AG20443 (cell line): ENCODE measurements around the gene PCK1.
"Not testable (repeated sequence)": the region's sequence is repeated elsewhere in the genome, so short reads cannot be mapped to it uniquely, and the experiment has no call there.

ENCODE experiments used
- DNase-seq: peaks from one replicate; pipeline ENCODE4 v3.0.0; 2012; ENCODE audit warnings: low spot score, mixed read lengths

Gene PCK1

DNA sequence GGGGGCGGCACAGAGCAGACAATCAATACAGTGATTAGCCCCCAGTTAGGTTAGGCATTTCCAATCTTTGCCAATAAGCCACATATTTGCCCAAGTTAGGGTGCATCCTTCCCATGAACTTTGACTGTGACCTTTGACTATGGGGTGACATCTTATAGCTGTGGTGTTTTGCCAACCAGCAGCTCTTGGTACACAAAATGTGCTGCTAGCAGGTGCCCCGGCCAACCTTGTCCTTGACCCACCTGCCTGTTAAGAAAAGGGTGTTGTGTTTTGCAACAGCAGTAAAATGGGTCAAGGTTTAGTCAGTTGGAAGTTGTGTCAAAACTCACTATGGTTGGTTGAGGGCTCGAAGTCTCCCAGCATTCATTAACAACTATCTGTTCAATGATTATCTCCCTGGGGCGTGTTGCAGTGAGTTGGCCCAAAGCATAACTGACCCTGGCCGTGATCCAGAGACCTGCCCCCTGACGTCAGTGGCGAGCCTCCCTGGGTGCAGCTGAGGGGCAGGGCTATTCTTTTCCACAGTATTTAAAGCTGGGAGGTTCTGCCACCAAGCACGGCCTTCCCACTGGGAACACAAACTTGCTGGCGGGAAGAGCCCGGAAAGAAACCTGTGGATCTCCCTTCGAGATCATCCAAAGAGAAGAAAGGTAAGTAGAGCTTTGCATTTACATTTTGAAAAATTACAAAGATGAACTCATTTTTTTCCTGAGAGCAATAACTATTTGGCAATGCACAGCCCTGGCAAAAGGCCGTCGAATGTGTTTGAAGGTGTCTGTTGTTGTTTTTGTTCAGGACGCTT lies at the start of gene PCK1:
Gene PCK1 (plus strand): TSS at position 557 of the 802 bp plus-strand sequence. CDS start 302 bp downstream, outside the sequence.
- peak; percentile 43 for DNase-seq

DNA sequence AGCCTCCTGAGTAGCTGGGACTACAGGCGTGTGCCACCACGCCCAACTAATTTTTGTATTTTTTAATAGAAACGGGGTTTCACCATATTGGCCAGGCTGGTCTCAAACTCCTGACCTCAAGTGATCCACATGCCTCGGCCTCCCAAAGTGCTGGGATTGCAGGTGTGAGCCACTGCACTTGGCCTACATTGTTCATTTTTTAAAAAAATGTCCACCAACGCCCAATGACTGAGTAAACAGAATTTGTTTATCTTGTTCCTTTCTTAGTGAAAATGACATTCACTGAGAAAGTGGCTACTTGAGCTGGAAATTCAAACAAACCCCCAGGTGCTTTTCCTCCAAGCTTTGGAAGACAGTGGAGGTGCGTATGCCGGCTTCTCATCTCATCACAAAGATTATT lies 49.2 kb upstream of the PCK1 start:
- DNase-seq = not testable (repeated sequence)

DNA sequence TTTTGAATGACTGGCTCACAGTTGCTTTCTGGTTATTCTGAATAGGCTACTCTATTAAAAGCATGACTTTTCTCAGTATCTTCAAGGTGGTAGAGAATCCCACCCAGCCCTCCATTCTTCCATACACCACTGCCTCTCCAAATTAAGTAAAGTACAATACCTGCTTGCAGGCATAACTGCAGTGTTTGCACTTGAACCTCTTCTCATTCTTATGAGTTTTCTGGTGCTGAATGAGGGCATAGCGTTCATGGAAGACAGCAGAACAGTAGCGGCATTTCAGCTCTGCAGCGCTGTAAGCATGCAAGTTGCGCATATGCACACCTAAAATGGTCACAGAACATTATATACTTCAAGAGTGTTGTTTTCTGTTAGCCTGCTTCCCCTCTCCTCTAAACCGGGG lies 48.5 kb upstream of the PCK1 start:
- no peak for DNase-seq

DNA sequence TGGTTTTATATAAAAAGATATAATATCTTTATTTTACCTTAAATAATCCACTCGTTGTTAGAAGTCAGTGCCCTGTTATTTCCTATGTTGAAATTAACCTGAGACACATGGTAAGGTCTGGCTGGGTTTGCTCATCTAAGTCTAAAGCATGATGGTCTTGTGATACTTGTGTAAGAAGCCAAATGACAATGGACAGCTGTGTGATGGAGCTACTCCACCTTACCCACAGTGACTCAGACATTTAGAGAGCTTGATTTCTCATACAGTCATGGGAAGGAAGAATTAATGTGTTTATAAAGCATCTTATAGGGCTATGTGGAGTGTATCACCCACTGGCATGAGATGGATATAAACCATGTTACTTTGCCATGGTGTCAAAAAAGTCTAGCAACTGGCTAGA lies 47.7 kb upstream of the PCK1 start:
- DNase-seq = no peak

DNA sequence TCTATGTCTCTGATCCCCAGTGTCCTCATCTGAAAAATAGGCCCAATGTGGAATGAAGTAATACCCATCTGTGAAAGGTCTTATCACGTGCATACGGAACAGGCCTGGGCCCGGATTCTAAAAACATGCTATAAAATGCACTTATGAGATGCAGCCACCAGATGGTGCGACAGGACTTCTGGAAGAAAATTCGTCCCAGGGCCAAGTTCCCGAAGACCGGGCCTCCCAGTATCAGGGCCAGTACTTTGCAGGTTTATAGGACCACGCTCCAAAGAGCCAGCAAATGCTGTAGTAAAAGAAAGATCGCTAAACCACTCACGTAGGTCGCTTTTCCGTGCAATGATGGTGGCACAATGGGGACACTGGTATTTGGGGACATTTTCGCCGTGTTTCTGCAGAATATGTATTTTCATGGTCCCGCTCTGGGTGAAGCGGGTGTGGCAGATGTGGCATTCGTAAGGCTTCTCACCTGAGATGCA lies 46.6 kb upstream of the PCK1 start:
- peak; percentile 90 for DNase-seq

DNA sequence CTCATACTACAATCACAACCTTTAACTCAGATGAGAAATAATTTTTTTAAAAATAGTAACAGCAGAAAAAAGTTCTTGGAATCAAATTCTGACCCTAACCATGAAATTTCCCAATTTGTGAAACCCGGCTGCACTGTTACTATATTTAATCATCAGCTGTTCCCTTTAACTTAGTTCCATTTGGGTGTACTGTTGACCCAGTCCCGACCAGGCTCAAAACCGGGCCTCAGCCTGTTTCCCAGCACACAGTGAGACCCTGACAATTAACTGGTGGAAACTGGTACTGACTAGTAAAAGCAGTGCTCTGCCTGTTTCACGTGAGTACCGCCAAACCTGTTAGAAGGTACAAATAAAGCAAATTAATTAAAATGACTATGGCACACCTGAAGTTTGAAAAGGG lies 43.0 kb upstream of the PCK1 start:
- DNase-seq = no peak

DNA sequence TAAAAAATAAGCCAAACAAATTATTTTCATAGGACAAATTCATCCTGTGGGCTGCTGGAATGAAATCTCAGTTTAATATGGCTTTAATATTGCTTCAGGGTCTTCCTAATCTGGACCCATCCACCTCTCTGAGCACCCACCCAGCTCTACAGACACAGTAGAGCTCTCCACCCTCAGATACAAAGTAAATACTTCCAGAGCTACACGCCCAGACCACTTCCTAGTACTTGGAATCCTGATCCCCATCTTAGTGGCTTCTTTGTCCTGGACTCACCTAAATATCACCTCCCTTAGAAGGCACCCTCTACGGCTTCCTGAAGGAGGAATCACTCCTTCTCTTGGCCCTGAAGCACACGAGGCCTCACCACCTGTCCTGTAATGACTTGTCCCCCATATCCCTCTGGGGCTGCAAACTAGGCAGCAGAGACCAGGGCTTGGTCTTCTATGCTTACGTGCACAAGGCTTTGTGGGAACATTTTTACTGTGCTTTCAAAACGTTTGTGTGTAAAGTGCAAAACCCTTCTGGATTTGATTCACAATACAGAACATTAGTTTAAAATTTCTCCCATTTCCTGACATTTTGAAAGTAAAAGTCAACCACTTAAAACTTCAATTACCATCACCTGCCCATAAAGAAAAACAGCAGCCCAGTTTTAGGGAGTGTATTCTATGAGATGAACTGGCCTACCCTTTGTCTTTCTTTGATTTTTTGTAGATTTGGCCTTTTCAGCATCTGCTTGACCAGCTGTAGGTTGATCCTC lies 38.4 kb upstream of the PCK1 start:
- no peak for DNase-seq

DNA sequence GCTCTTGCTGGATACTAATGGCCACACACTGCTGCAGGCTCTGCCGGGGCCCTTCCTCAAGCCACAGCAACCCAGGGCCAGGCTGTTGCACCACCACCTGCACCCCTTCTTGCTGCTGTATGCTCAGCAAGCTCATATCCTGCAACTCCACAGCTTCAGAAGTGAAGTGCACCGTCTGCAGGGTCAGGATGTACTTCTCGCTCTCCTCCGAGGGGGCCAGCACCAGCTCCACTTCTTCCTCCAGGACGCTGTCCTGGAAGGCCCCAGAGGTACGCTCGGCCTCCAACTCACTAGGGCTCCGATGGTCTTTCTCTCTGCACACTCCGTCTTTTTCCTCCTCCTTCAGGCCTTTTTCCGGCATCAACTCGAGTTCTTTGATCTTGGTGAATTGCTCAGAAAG lies 37.1 kb upstream of the PCK1 start:
- no peak for DNase-seq

DNA sequence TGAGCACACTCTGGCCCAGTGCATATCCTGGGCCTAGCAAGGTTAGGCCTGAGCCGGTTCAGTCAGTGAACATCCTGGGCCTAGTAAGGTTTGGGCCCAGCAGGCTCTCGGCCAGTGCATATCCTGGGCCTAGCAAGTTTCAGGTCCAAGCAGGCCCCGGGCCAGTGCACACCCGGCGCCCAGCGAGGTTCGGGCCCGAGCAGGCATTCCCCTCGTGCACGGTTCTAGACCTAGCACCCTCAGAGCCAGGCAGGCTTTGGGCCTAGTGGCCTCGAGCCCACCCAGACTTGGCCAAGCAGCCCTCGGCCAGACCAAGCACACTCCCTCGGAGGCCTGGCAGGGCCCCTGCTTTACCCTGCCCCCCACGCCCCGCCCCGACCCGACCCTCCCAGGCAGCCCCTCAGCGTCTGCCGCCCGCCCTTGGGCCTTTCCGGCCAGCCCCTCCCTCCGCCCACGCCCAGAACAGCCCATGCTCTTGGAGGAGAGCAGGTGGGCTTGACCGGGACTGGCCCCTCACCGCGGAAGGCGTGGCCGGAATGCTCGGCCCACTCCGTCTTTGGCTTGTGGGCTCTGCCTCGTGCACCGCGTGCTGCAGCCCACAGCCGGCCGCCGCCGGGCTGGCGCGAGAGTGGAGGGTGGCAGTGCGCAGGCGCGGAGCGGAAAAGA lies 36.3 kb upstream of the PCK1 start, which contains the start of gene CTCFL:
Gene CTCFL (minus strand): TSS at position 630 of the 666 bp plus-strand sequence. CDS start 935 bp downstream, outside the sequence.
- DNase-seq = no peak

DNA sequence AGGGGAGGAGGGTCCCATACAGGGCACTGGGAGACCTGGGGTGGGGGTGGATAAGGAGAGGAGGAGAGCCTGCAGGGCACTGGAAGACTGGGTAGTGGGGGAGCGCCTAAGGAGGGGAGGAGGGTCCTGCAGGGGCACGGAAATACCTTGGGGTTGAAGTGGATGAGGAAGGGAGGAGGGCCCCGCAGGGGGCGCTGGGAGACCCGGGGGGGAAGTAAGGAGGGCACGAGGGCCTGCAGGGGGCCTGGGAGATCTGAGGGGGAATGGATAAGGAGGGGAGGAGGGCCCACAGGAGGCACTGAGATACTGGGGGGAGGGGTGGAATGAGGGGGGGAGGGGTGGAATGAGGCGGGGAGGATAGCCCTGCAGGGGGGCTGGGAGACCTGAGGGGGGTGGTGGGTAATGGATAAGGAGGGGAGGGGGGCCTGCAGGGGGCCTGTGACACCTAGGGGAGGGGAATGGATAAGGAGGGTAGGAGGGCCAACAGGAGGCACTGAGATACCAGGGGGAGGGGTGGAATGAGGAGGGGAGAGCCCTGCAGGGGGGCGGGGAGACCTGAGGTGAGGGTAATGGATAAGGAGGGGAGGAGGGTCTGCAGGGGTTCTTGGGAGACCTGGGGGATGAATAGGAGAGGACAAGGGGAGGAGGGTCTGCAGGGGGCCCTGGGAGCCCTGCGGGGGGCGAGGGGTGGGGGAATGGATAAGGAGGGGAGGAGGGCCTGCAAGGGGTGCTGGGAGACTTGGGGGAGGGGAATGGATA lies 35.4 kb upstream of the PCK1 start:
- no peak for DNase-seq

DNA sequence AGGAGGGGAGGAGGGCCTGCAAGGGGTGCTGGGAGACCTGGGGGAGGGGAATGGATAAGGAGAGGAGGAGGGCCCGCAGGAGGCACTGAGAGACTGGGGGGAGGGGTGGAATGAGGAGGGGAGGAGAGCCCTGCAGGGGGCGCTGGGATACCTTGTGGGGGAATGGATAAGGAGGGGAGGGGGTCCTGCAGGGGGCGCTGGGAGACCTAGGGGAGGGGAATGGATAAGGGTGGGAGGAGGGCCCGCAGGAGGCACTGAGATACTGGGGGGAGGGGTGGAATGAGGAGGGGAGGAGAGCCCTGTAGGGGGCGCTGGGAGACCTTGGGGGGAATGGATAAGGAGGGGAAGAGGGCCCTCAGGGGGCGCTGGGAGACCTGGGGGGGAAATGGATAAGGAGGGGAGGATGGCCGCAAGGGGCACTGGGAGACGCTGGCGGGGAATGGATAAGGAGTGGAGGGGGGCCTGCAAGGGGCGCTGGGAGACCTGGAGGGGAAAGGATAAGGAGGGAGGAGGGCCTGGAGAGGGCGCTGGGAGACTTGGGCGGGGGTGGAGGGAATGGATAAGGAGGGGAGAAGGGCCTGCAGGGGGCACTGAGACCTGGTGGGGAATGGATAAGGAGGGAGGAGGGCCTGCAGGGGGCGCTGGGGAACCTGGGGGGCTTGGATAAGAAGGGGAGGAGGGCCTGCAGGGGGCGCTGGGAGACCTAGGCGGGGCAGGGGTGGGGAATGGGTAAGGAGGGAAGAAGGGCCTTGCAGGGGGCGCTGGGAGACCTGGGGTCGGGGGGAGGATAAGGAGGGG lies 34.6 kb upstream of the PCK1 start:
- no peak for DNase-seq

DNA sequence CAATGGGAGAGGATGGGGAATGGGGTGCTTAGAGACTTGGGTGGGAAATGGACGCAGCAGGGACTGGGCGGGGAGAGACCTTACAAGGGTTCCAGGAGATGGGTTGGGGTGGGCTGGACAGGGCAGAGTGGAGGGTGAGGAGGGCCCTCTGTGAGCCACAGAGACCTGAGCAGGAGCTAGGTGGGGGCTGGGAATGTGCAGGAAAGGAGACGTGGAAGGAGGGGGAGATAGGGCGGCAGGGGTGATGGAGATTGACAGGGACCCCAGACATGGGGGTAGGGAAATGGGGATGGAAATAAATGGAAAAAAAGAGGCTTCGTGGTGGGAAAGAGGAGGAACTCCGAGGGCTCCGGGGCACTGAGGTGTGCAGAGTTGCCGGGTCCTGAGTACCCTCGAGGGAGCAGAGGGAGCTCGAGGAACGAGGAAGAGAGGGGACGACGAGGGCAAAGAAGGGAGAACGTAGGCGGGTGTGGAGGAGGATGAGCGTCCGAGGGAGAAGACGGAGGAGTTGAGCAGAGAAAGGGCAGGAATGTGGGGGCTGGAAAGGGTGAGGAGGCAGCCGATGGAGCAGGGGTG lies 33.9 kb upstream of the PCK1 start:
- DNase-seq = no peak

DNA sequence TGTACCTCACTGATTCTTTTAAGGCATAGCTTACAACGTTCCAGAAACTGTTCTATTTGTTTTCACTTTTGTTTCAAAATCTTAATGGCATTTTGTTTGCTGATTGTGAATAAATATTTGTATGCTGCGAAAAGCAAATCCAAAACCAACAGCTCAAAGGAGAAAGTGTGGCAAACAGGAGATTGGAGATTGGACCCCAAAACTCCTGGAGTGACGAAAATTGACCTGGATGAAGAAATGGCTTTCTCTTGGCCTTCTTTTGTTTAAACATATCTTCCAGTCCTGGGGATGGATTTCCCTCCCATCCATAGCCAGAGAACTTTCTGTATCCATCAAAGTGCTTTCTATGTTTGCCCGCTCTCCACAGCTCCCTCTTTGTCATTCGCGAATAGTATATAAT lies 33.2 kb upstream of the PCK1 start:
- no peak for DNase-seq

DNA sequence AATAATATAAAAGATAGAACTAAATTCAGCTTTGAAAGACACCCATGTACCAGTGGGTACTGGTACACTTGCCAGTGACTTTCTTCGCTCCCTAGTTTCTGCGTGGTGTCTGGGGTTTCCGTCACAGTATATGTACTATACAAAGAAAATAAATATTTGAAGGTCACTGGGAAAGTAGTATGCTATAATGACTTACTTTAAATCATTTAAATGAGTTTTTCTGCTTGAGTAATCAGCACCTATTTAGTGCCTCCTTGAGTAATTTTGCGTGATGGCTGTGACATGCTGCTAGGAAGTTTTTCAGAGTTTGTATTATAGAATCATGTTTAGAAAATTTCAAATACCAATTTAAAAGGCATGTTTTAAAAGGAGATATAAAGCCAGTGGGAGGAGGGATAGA lies 32.8 kb upstream of the PCK1 start:
- no peak for DNase-seq

DNA sequence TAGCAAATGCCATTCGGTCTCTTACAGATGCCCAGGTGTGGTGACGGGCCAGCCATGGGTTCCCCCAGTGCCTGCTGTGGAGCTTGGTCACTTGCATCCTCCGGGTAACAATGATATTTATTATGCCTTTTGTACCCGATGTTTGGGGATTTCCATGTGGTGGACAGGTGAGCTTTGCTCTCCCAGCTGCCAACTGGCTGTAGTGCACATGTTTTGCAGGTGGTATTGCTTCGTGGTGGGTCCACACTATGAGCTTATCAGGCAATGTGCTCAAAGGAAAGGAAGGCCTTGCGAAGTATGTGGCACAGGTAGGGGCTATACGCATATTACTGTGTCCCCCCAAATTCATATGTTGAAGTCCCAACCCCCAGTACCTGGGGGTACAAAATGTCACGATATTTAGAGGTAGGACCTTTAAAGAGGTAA lies 31.7 kb upstream of the PCK1 start:
- DNase-seq = no peak

DNA sequence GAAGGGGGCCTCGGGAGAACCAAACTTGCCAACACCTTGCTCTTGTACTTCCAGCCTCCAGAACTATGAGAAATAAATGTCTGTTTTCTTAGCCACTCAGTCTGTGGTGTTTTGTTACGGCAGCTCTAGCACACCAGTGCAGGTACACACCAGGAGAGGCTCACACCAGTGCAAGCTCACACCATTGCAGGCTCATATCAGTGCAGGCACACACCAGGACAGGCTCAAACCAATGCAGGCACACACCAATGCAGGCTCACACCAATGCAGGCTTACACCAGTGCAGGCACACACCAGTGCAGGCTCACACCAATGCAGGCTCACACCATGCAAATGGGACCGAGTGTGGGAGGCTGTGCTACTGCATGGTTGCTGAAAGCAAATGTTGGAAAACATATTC lies 31.1 kb upstream of the PCK1 start:
- no peak for DNase-seq

DNA sequence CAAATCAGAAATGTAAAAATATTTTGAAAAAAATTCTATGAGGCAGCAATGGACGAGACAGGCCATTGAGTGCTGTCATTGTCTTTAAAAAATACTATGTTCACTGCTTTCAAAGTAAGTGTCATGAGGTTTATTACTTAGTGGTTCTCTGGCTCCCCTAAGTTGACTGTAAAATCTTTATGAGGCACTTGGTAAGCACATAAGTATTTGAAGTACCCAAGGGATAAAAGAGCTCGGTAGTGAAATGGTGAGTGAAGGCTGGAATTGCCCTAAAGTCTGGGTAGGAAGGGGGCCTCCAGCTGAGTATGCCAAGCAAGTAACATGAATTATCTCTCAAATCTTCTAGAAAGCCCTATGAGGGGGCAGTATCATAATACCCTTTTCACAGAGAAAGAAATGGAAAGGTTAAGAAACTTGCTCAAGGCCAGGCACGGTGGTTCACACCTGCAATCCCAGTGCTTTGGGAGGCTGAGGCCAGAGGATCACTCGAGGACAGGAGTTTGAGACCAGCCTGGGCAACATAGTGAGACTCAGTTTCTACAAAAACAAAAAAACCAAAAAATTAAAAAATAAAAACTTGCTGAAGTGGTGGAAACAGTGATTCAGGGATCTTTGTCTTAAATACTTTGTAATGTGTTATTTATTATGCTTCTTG lies 30.5 kb upstream of the PCK1 start:
- DNase-seq = no peak

DNA sequence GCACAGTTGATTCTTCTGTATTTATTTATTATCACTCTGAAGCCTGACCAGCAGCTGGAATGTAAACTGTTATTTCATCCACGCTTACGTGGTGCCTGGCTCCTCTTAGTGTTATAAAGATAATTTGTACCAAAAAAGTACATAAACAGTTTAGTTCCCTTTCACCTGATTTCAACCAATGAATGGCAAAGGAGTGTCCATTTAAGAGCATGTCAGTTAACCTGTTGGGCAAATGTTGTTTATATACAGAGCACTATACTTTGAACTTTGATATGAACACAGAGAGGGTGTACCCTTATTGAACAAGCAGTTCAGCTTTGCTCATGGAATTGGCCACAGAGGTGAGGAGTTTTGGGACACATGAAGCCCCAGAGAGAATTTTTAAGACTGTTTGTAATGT lies 28.8 kb upstream of the PCK1 start:
- no peak for DNase-seq

DNA sequence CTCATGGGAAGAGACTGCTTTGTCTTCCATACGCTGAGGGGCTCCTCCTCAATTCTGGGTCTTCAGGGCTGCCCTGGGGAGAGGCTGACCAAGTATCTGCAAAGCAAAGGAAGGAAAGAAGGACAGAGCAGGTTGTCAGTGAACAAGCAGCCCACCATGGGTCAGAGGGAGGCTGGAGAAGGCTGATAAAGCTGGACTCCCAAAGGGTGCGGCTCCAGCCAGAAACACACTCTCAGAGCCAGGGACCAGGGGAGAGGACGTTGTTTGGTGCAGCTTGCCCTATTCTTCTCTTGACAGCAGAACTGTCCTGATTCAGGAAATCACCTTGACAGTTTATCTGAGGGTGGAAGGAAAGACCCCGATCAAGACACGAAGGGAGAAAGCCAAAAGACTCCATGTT lies 25.6 kb upstream of the PCK1 start:
- no peak for DNase-seq

DNA sequence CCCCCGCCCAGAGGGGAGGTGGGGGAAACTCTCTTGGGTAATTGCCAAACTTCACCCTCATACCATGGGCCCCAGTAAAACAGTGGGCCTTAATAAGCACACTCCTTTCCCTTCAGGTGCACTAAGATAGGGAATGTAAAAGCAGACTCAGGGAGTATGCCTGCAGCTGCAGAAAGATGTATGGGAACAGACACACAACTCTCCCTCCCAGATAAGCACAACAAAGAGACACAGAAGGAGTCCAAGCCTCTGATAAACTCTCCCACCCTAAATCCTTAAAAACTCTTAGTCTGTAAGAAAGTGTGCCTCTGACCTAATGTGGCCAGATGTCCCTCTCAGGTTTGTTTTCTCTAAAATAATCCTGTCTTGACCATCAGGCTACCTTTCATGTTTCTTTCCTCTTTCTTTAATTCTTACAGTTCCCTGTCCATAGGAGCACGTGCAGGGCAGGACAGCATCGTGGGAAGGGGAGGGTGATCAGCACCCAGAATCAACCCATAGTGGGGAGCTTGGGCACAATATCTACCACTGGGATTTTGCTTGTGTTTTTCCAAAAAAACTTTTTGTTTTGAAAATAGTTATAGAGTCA lies 24.7 kb upstream of the PCK1 start:
- DNase-seq = no peak
